B cell (primary cell): Measurements from ENCODE around the gene MEIOB. TPM values are rescaled to one million over a fixed set of nuclear protein-coding genes. Genes with fewer than 3 reads are reported as not detected.

Experiments
- ATAC-seq: fragments of 200-7000 bp; cut with Tn5 transposase; one replicate; pipeline ENCODE4 v1.10.0; 2021; ENCODE audit warnings: low read depth, mild to moderate bottlenecking, moderate number of reproducible peaks, moderate library complexity
- CTCF ChIA-PET: fragments of 350-600 bp; sonication (Branson Sonifier 250); formaldehyde crosslinking; loops from one replicate; lab custom pipeline; 2021; ENCODE audit warnings: antibody characterized with exemption, inconsistent platforms; lab: Charles Lee
- POLR2A ChIA-PET: fragments of 350-600 bp; sonication (Branson Sonifier 250); formaldehyde crosslinking; loops from one replicate; lab custom pipeline; 2021; ENCODE audit warnings: antibody characterized with exemption; lab: Charles Lee
- DNase-seq: peaks from one replicate; pipeline ENCODE4 v3.0.0; 2013
- H2AFZ ChIP-seq: 2 replicates; pipeline ENCODE4 v1.6.1; 2012; ENCODE audit warnings: mild to moderate bottlenecking, low read depth, low read length; ENCODE audit not compliant: insufficient read depth, poor library complexity, severe bottlenecking
- H3K27ac ChIP-seq, 2 donors: 1 replicate in 1 of 2; 2 replicates in 1 of 2; pipeline ENCODE4 v1.5.1; 2012 to 2013; ENCODE audit warnings: low read length in 2 of 2, mild to moderate bottlenecking in 2 of 2, moderate library complexity in 1 of 2
- H3K27me3 ChIP-seq, 4 experiments: fragments of 200-600 bp in 1 of 4; sonication (generic) in 1 of 4; replicated peaks in 1 of 4; 1 replicate in 2 of 4; 2 replicates in 2 of 4; pipeline versions ENCODE4 v1.6.1 to v1.7.0; 2013 to 2016; ENCODE audit warnings: low read length in 3 of 4, mild to moderate bottlenecking in 2 of 4, mixed read lengths in 1 of 4, moderate library complexity in 1 of 4; ENCODE audit not compliant: insufficient read depth in 4 of 4, control insufficient read depth in 3 of 4; ENCODE audit errors: control extremely low read depth in 1 of 4
- H3K36me3 ChIP-seq, 2 experiments: replicated peaks in 1 of 2; 1 replicate in 1 of 2; 2 replicates in 1 of 2; pipeline versions ENCODE4 v1.6.1 to v1.7.1; 2013; ENCODE audit warnings: low read length in 1 of 2; ENCODE audit not compliant: insufficient read depth in 2 of 2, control insufficient read depth in 1 of 2; ENCODE audit errors: control extremely low read depth in 1 of 2, extremely low read depth in 1 of 2
- H3K4me1 ChIP-seq, 2 donors: fragments of 200-600 bp in 1 of 2; sonication (generic) in 1 of 2; 1 replicate in 1 of 2; 2 replicates in 1 of 2; pipeline versions ENCODE4 v1.5.1 to v1.6.1; 2013 to 2017; ENCODE audit warnings: low read length in 2 of 2; ENCODE audit not compliant: control insufficient read depth in 2 of 2, insufficient read depth in 2 of 2
- H3K4me2 ChIP-seq: replicated peaks from 2 replicates; pipeline ENCODE3; 2012; ENCODE audit warnings: mild to moderate bottlenecking, low read depth, low read length; ENCODE audit not compliant: poor library complexity, severe bottlenecking
- H3K4me3 ChIP-seq, 5 experiments: fragments of 200-600 bp in 1 of 5; sonication (generic) in 1 of 5; 1 replicate in 3 of 5; 2 replicates in 2 of 5; pipeline versions ENCODE4 v1.5.1 to v1.7.0; 2011 to 2016; ENCODE audit warnings: low read length in 4 of 5, mild to moderate bottlenecking in 4 of 5, low read depth in 2 of 5, control low read depth in 1 of 5, moderate library complexity in 1 of 5; ENCODE audit not compliant: insufficient read depth in 1 of 5; ENCODE audit errors: control extremely low read depth in 1 of 5, extremely low read depth in 1 of 5
- H3K79me2 ChIP-seq: fragments of 200-600 bp; sonication (generic); one replicate; pipeline ENCODE4 v1.6.0; 2016; ENCODE audit warnings: low read length; ENCODE audit not compliant: control insufficient read depth, insufficient read depth
- H3K9ac ChIP-seq: fragments of 200-600 bp; sonication (generic); 2 replicates; pipeline ENCODE4 v1.6.1; 2017; ENCODE audit warnings: mild to moderate bottlenecking, low read length, moderate library complexity
- H3K9me3 ChIP-seq, 3 donors: one replicate each; pipeline versions ENCODE4 v1.6.1 to v1.7.1; 2013; ENCODE audit warnings: low read length in 2 of 3; ENCODE audit not compliant: control insufficient read depth in 2 of 3, insufficient read depth in 1 of 3; ENCODE audit errors: control extremely low read depth in 1 of 3
- H4K20me1 ChIP-seq: 2 replicates; pipeline ENCODE4 v1.6.0; 2012; ENCODE audit warnings: mild to moderate bottlenecking, low read length; ENCODE audit not compliant: insufficient read depth, control insufficient read depth, poor library complexity, severe bottlenecking
- H3K27ac Mint-ChIP-seq: one replicate; pipeline ENCODE4 v1.8.0; 2021; ENCODE audit warnings: mixed read lengths
- H3K27me3 Mint-ChIP-seq: one replicate; pipeline ENCODE4 v1.8.0; 2021; ENCODE audit warnings: mixed read lengths
- H3K4me1 Mint-ChIP-seq: one replicate; pipeline ENCODE4 v1.8.0; 2021; ENCODE audit warnings: mixed read lengths
- H3K4me3 Mint-ChIP-seq: one replicate; pipeline ENCODE4 v1.8.0; 2021; ENCODE audit warnings: mixed read lengths
- H3K9me3 Mint-ChIP-seq: one replicate; pipeline ENCODE4 v1.8.0; 2022; ENCODE audit warnings: mixed read lengths; ENCODE audit not compliant: insufficient read depth
- CTCF ChIP-seq: fragments of 200-600 bp; IDR thresholded peaks from one replicate; pipeline ENCODE4 v1.8.0; 2022; ENCODE audit warnings: antibody characterized with exemption, mild to moderate bottlenecking
- EZH2 ChIP-seq: IDR thresholded peaks from 2 replicates; pipeline ENCODE4 v1.6.1; 2012; ENCODE audit warnings: borderline replicate concordance, low read depth, mild to moderate bottlenecking, moderate library complexity, low read length; ENCODE audit not compliant: insufficient read depth, poor library complexity, severe bottlenecking
- WGBS: methylation state at CpG from one replicate; pipeline ENCODE4 v1.1.5; 2013; ENCODE audit warnings: missing lambda C conversion rate; ENCODE audit not compliant: insufficient coverage; 5-methylcytosine and 5-hydroxymethylcytosine counted together
- intact Hi-C: fragments of 100-400 bp; cut with micrococcal nuclease; formaldehyde crosslinking; loops from one replicate; pipeline ENCODE4 v1.10.0; 2022
- polyA plus RNA-seq: library from polyadenylated mRNA; depleted of rRNA; stranded (reverse); fragments of >200 nt; gene quantifications from 2 replicates; pipeline ENCODE4 v1.2.3, GENCODE V29; 2012
- total RNA-seq, 2 donors: library from RNA; stranded (reverse); fragments of 120-200 nt in 1 of 2; gene quantifications; 1 replicate in 1 of 2; 2 replicates in 1 of 2; pipeline versions ENCODE4 v1.2.3 to v1.2.4, GENCODE V29; 2013 to 2022

The MEIOB gene
- total and polyA plus RNA-seq, 2 donors (not counting 1 experiment from before 2014, with no cell fraction given), result not detected

- Histone ChIP-seq H3K27me3 (peaks cover 0 to 3% (median 0%) of the 10 kb centered on the region in 4 experiments), H3K27ac (no peak overlapping the region), H3K36me3 (no peaks in the 10 kb centered on the region), H3K4me1 (no peaks in the 10 kb centered on the region), H3K4me3 (no peak overlapping the region), H3K4me2 (no peak overlapping the region), H4K20me1 (no peaks in the 10 kb centered on the region), H3K79me2 (no peaks in the 10 kb centered on the region), H2AFZ (no peak overlapping the region), H3K9ac (no peak overlapping the region), H3K9me3 (no peaks in the 10 kb centered on the region)
- Mint-ChIP-seq H3K27ac (no peak overlapping the region), H3K4me3 (no peak overlapping the region), H3K4me1 (no peaks in the 10 kb centered on the region), H3K9me3 (no peaks in the 10 kb centered on the region), H3K27me3 (peaks cover 23% of the 10 kb centered on the region)
- ChIA-PET POLR2A (no interaction called here), CTCF (no interaction called here)
- DNase-seq, result no peak
- intact Hi-C loops, result no loop called here
- no peak for ATAC-seq
- 100% methylated on average over 1 of the region's 4 CpGs for WGBS
- TF ChIP-seq EZH2 (no peak), CTCF (no peak)
These were observed 20.2 kb downstream of the MEIOB start for GRCh38 chr16:1851793-1852192.

GRCh38 chr16:1850981-1851380 is 21.0 kb downstream of the MEIOB start:
- Mint-ChIP-seq H3K4me3 (no peak overlapping the region), H3K9me3 (no peaks in the 10 kb centered on the region), H3K27ac (no peak overlapping the region), H3K27me3 (peaks cover 31% of the 10 kb centered on the region), H3K4me1 (no peaks in the 10 kb centered on the region)
- no peak overlapping the region for H3K9ac ChIP-seq
- DNase-seq, result no peak
- no peak overlapping the region for H3K4me2 ChIP-seq
- no peaks in the 10 kb centered on the region for H3K4me1 ChIP-seq
- H3K79me2 ChIP-seq, result no peaks in the 10 kb centered on the region
- H3K27ac ChIP-seq, result no peak overlapping the region
- no peaks in the 10 kb centered on the region for H3K36me3 ChIP-seq
- H4K20me1 ChIP-seq, result no peaks in the 10 kb centered on the region
- peaks cover 0 to 6% (median under 1%) of the 10 kb centered on the region in 4 experiments for H3K27me3 ChIP-seq
- ATAC-seq, result no peak
- no peak overlapping the region for H2AFZ ChIP-seq
- 90% methylated on average over 4 of the region's 7 CpGs for WGBS
- POLR2A ChIA-PET, result no interaction called here
- no peaks in the 10 kb centered on the region for H3K9me3 ChIP-seq
- intact Hi-C loops, result no loop called here
- CTCF ChIA-PET, result no interaction called here
- no peak overlapping the region for H3K4me3 ChIP-seq
- TF ChIP-seq EZH2 (no peak), CTCF (no peak)
